AG09319 (cell line): ENCODE measurements around the gene SLC44A3.

ENCODE experiments used
- DNase-seq: peaks from one replicate; pipeline ENCODE4 v3.0.0-alpha.2; 2010; ENCODE audit warnings: low read depth; ENCODE audit errors: extremely low read depth
- TF ChIP-seq, protein P1 (sequence below): IDR thresholded peaks from 2 replicates; pipeline ENCODE4 v1.5.1; 2011; ENCODE audit warnings: low read depth, mild to moderate bottlenecking, inconsistent platforms, low read length, moderate library complexity

The SLC44A3 gene

GRCh38 chr1:94919241-94920030 lies 99.3 kb downstream of the SLC44A3 start:
- no peak for DNase-seq
- TF ChIP-seq, protein P1, sequence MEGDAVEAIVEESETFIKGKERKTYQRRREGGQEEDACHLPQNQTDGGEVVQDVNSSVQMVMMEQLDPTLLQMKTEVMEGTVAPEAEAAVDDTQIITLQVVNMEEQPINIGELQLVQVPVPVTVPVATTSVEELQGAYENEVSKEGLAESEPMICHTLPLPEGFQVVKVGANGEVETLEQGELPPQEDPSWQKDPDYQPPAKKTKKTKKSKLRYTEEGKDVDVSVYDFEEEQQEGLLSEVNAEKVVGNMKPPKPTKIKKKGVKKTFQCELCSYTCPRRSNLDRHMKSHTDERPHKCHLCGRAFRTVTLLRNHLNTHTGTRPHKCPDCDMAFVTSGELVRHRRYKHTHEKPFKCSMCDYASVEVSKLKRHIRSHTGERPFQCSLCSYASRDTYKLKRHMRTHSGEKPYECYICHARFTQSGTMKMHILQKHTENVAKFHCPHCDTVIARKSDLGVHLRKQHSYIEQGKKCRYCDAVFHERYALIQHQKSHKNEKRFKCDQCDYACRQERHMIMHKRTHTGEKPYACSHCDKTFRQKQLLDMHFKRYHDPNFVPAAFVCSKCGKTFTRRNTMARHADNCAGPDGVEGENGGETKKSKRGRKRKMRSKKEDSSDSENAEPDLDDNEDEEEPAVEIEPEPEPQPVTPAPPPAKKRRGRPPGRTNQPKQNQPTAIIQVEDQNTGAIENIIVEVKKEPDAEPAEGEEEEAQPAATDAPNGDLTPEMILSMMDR: no peak

DNA sequence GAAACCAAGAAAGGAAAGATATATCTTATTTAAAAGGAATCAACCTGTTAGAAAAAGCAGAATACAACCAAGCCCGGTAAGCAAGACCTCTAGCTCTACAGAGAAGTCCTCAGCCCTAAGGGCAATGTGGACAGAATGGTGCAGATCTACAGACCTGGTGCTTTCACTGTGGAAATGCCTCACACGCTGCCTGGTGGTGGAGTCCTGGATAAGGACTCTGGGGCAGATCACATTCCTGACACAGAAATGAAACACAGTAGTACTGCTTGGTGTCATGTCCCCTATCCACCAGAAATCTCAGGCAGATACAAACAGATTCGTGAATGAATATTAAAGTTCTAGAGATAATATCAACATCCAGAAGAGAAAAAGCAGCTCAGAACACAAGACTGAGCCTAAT lies 99.9 kb downstream of the SLC44A3 start:
- TF ChIP-seq, protein P1: no peak
- DNase-seq: no peak

DNA sequence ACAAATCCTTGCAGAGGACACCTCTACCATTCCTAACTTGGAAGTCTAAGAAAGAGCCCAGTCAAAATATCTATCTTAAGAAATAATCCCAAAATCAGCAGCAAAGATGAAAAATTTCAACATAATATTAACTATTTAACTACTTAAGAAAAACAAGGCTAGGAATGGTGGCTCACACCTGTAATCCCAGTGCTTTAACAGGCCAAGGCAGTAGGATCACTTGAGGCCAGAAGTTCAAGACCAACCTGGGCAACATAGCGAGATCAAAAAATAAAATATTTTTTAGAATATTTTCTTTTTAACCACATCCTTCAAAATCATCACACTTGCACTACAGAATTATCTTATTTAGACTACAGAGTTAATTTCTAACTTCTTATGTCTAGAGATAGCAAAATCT lies 101.8 kb downstream of the SLC44A3 start:
- TF ChIP-seq, protein P1: no peak
- DNase-seq: no peak

- DNase-seq: no peak
- TF ChIP-seq, protein P1: no peak
Measured at GRCh38 chr1:94922761-94923331, 102.7 kb downstream of the SLC44A3 start.

- no peak for DNase-seq
Measured at GRCh38 chr1:94925004-94925403, 104.8 kb downstream of the SLC44A3 start.

DNA sequence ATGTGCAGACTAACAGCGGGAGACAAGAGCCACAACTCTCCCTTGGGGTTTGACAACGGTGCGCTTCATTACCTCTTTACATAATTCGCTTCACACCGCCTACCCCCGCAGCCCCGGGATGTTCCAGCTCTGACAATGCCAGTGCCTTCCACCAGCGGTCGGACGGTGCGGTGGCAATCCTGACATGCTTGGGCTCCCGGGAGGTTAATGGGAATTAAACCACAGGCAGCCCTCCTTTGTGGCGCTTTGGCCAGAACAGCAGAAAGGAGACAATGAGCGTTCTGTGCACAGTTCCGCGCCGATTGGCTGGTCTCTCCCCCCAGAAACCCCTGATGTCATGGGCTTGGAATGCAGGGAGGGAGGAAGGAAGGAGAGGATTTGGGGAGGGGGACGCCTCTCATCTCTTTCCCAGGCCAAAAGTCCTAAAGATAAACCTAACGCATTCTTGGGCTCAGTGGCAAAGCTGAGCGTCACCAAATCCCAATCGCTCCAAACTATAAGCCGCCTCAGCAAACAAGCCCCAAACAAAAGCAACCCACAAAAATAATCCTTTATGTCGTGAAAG lies 105.5 kb downstream of the SLC44A3 start:
- TF ChIP-seq, protein P1: no peak; the same call in 1 of the 2 replicates
- peak; percentile 65 for DNase-seq

More at GRCh38 chr1:94925004-94925403, 104.8 kb downstream of the SLC44A3 start:
- TF ChIP-seq, protein P1: no peak

- TF ChIP-seq, protein P1: peak; percentile 41
- DNase-seq: no peak
Measured at GRCh38 chr1:94926126-94926914, 106.2 kb downstream of the SLC44A3 start.
